ENCODE data around the gene GRAP.

- TF ChIP-seq POLR2A (IDR thresholded peaks at IDR 0.05; ENCODE audit: low read depth) = no peak
- TF ChIP-seq, protein P1, sequence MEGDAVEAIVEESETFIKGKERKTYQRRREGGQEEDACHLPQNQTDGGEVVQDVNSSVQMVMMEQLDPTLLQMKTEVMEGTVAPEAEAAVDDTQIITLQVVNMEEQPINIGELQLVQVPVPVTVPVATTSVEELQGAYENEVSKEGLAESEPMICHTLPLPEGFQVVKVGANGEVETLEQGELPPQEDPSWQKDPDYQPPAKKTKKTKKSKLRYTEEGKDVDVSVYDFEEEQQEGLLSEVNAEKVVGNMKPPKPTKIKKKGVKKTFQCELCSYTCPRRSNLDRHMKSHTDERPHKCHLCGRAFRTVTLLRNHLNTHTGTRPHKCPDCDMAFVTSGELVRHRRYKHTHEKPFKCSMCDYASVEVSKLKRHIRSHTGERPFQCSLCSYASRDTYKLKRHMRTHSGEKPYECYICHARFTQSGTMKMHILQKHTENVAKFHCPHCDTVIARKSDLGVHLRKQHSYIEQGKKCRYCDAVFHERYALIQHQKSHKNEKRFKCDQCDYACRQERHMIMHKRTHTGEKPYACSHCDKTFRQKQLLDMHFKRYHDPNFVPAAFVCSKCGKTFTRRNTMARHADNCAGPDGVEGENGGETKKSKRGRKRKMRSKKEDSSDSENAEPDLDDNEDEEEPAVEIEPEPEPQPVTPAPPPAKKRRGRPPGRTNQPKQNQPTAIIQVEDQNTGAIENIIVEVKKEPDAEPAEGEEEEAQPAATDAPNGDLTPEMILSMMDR (IDR thresholded peaks at IDR 0.05) = no peak
- TF ChIP-seq POLR2AphosphoS5 (IDR thresholded peaks at IDR 0.05) = no peak
- TF ChIP-seq EP300 (IDR thresholded peaks at IDR 0.05) = no peak
These were observed 47.4 kb downstream of the GRAP start for GRCh38 chr17:18999394-18999793.

Data from esophagus muscularis mucosa (tissue), 4 donors.